ENCODE measurements around the gene TMEM89.

The TMEM89 gene

DNA sequence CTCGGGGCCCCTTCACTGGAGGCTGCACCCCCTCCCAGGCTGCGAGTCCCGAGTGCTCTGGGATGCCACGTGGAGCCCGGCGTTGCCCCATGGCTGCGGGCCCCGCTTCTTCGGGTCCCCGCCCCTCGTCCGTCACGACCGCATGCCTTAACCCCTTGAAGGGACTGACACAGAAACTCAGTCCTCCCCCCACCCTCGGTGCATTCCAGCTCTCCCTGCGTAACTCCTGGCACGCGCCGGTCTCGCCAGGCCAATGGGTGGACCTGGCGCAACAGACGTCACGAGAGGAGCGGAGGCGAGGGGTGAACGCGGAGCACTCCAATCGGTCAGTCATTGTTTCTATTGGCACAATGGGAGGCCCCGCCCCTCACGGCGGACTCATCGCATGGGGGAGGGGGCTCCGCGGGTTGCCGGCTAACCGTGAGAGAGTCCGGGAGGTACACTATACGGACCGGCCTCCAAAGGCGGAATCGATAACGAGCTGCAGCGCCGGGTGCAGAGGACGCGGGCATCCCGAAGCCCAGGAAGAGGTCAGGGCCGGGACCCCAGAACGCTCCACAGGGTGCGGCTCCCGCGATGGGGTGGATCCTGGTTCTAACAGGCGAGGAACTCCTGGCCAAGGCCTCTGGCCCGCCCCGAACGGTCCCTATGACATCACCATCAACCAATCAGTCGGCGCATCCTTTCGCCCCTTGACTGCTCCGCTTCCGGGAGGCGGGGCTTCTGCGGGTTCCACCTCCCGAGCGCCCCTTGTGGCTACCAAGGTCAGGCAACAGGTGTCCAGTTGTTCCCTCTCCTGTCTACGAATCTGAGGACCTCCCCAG lies 42.1 kb upstream of the TMEM89 start (continued):
- TF ChIP-seq, protein P1, sequence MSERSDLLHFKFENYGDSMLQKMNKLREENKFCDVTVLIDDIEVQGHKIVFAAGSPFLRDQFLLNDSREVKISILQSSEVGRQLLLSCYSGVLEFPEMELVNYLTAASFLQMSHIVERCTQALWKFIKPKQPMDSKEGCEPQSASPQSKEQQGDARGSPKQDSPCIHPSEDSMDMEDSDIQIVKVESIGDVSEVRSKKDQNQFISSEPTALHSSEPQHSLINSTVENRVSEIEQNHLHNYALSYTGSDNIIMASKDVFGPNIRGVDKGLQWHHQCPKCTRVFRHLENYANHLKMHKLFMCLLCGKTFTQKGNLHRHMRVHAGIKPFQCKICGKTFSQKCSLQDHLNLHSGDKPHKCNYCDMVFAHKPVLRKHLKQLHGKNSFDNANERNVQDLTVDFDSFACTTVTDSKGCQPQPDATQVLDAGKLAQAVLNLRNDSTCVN (tag by site-specific recombination; optimal IDR thresholded peaks at IDR 0.05) = peak; percentile 80
- TF ChIP-seq KLF9 (tag by site-specific recombination; IDR thresholded peaks at IDR 0.05; ENCODE audit: low read depth) (peak; percentile 73), ZBTB7A (tag by site-specific recombination; IDR thresholded peaks at IDR 0.05; ENCODE audit: low read depth) (0 out of 2 replicates have a peak, but pooled peaks have one; percentile 16), GLI4 (tag by site-specific recombination; IDR thresholded peaks at IDR 0.05) (no peak), ZNF394 (tag by site-specific recombination; IDR thresholded peaks at IDR 0.05; ENCODE audit: borderline replicate concordance) (peak; percentile 50; the same call in 1 of the 2 replicates), ZNF48 (tag by site-specific recombination; IDR thresholded peaks at IDR 0.05) (no peak), ZNF350 (tag by site-specific recombination; IDR thresholded peaks at IDR 0.05) (no peak), SCRT2 (tag by site-specific recombination; IDR thresholded peaks at IDR 0.05) (peak; percentile 100), ZNF501 (tag by site-specific recombination; IDR thresholded peaks at IDR 0.05) (peak; percentile 64; the same call in 1 of the 2 replicates), ZNF792 (tag by site-specific recombination; IDR thresholded peaks at IDR 0.05) (no peak), ZNF623 (tag by site-specific recombination; IDR thresholded peaks at IDR 0.05) (peak; percentile 2; the same call in 1 of the 2 replicates), SP7 (tag by site-specific recombination; IDR thresholded peaks at IDR 0.05) (0 out of 2 replicates have a peak, but pooled peaks have one; percentile 58), ZNF169 (tag by site-specific recombination; IDR thresholded peaks at IDR 0.05) (no peak), KLF10 (tag by site-specific recombination; IDR thresholded peaks at IDR 0.05) (peak; percentile 77; the same call in 1 of the 2 replicates), ZNF670 (tag by site-specific recombination; IDR thresholded peaks at IDR 0.05; ENCODE audit: low read depth) (no peak), EGR2 (tag by site-specific recombination; IDR thresholded peaks at IDR 0.05; ENCODE audit: low read depth) (0 out of 2 replicates have a peak, but pooled peaks have one; percentile 32), ZNF843 (tag by site-specific recombination; IDR thresholded peaks at IDR 0.05) (peak; percentile 72; the same call in 1 of the 2 replicates), ZXDB (tag by site-specific recombination; IDR thresholded peaks at IDR 0.05) (peak; percentile 77), KLF7 (tag by site-specific recombination; IDR thresholded peaks at IDR 0.05; ENCODE audit: borderline replicate concordance) (peak; percentile 42; the same call in 1 of the 2 replicates)
- TF ChIP-seq, protein P2, sequence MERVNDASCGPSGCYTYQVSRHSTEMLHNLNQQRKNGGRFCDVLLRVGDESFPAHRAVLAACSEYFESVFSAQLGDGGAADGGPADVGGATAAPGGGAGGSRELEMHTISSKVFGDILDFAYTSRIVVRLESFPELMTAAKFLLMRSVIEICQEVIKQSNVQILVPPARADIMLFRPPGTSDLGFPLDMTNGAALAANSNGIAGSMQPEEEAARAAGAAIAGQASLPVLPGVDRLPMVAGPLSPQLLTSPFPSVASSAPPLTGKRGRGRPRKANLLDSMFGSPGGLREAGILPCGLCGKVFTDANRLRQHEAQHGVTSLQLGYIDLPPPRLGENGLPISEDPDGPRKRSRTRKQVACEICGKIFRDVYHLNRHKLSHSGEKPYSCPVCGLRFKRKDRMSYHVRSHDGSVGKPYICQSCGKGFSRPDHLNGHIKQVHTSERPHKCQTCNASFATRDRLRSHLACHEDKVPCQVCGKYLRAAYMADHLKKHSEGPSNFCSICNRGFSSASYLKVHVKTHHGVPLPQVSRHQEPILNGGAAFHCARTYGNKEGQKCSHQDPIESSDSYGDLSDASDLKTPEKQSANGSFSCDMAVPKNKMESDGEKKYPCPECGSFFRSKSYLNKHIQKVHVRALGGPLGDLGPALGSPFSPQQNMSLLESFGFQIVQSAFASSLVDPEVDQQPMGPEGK (tag by site-specific recombination; IDR thresholded peaks at IDR 0.05) = peak; percentile 90
- TF ChIP-seq, protein P3, sequence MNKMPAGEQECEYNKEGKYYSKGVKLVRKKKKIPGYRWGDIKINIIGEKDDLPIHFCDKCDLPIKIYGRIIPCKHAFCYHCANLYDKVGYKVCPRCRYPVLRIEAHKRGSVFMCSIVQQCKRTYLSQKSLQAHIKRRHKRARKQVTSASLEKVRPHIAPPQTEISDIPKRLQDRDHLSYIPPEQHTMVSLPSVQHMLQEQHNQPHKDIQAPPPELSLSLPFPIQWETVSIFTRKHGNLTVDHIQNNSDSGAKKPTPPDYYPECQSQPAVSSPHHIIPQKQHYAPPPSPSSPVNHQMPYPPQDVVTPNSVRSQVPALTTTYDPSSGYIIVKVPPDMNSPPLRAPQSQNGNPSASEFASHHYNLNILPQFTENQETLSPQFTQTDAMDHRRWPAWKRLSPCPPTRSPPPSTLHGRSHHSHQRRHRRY (tag by site-specific recombination; IDR thresholded peaks at IDR 0.05) = no peak
- TF ChIP-seq, protein P4, sequence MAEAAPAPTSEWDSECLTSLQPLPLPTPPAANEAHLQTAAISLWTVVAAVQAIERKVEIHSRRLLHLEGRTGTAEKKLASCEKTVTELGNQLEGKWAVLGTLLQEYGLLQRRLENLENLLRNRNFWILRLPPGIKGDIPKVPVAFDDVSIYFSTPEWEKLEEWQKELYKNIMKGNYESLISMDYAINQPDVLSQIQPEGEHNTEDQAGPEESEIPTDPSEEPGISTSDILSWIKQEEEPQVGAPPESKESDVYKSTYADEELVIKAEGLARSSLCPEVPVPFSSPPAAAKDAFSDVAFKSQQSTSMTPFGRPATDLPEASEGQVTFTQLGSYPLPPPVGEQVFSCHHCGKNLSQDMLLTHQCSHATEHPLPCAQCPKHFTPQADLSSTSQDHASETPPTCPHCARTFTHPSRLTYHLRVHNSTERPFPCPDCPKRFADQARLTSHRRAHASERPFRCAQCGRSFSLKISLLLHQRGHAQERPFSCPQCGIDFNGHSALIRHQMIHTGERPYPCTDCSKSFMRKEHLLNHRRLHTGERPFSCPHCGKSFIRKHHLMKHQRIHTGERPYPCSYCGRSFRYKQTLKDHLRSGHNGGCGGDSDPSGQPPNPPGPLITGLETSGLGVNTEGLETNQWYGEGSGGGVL (tag by site-specific recombination; IDR thresholded peaks at IDR 0.05) = peak; percentile 53; the same call in 1 of the 2 replicates
- TF ChIP-seq, protein P5, sequence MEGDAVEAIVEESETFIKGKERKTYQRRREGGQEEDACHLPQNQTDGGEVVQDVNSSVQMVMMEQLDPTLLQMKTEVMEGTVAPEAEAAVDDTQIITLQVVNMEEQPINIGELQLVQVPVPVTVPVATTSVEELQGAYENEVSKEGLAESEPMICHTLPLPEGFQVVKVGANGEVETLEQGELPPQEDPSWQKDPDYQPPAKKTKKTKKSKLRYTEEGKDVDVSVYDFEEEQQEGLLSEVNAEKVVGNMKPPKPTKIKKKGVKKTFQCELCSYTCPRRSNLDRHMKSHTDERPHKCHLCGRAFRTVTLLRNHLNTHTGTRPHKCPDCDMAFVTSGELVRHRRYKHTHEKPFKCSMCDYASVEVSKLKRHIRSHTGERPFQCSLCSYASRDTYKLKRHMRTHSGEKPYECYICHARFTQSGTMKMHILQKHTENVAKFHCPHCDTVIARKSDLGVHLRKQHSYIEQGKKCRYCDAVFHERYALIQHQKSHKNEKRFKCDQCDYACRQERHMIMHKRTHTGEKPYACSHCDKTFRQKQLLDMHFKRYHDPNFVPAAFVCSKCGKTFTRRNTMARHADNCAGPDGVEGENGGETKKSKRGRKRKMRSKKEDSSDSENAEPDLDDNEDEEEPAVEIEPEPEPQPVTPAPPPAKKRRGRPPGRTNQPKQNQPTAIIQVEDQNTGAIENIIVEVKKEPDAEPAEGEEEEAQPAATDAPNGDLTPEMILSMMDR (tag by site-specific recombination; IDR thresholded peaks at IDR 0.05) = peak; percentile 85
- TF ChIP-seq, protein P6, sequence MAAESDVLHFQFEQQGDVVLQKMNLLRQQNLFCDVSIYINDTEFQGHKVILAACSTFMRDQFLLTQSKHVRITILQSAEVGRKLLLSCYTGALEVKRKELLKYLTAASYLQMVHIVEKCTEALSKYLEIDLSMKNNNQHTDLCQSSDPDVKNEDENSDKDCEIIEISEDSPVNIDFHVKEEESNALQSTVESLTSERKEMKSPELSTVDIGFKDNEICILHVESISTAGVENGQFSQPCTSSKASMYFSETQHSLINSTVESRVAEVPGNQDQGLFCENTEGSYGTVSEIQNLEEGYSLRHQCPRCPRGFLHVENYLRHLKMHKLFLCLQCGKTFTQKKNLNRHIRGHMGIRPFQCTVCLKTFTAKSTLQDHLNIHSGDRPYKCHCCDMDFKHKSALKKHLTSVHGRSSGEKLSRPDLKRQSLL (tag by site-specific recombination; IDR thresholded peaks at IDR 0.05) = 0 out of 2 replicates have a peak, but pooled peaks have one; percentile 38
- TF ChIP-seq, protein P7, sequence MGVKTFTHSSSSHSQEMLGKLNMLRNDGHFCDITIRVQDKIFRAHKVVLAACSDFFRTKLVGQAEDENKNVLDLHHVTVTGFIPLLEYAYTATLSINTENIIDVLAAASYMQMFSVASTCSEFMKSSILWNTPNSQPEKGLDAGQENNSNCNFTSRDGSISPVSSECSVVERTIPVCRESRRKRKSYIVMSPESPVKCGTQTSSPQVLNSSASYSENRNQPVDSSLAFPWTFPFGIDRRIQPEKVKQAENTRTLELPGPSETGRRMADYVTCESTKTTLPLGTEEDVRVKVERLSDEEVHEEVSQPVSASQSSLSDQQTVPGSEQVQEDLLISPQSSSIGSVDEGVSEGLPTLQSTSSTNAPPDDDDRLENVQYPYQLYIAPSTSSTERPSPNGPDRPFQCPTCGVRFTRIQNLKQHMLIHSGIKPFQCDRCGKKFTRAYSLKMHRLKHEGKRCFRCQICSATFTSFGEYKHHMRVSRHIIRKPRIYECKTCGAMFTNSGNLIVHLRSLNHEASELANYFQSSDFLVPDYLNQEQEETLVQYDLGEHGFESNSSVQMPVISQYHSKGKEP (tag by site-specific recombination; IDR thresholded peaks at IDR 0.05) = peak; percentile 57; the same call in 1 of the 2 replicates

All from HEK293 (cell line).